IMR-90 (cell line): ENCODE measurements around the gene TXNRD1. TPM values are rescaled to one million over a fixed set of nuclear protein-coding genes. Genes with fewer than 3 reads are reported as not detected.

Experiments
- ATAC-seq: fragments of 200-7000 bp; cut with Tn5 transposase; 2 replicates; pipeline ENCODE4 v1.9.1; 2020; ENCODE audit warnings: low read depth, mild to moderate bottlenecking, moderate library complexity
- BruUV-seq: library from RNA; stranded (reverse); fragments of 400-500 nt; replicated peaks from 2 replicates; lab custom pipeline; 2021; lab: Mats Ljungman, UMichigan
- CTCF ChIA-PET: fragments of 300-600 bp; formaldehyde crosslinking; extraction: SDS; loops from one replicate; lab custom pipeline; 2021; ENCODE audit warnings: antibody characterized with exemption; lab: Yijun Ruan, JAX
- POLR2A ChIA-PET: fragments of 300-600 bp; sonication (Branson Sonifier 250); formaldehyde crosslinking; loops from one replicate; lab custom pipeline; 2022; ENCODE audit warnings: antibody characterized with exemption; ENCODE audit not compliant: unreplicated experiment; lab: Charles Lee
- DNase-seq: peaks from one replicate; pipeline ENCODE4 v3.0.0; 2013
- H2AFZ ChIP-seq: replicated peaks from 2 replicates; pipeline ENCODE3; 2013; ENCODE audit warnings: low read length, mild to moderate bottlenecking; ENCODE audit not compliant: poor library complexity
- H2AK5ac ChIP-seq: 2 replicates; pipeline ENCODE4 v1.6.1; 2013; ENCODE audit warnings: low read depth, low read length, inconsistent platforms
- H2AK9ac ChIP-seq: replicated peaks from 2 replicates; pipeline ENCODE3; 2013; ENCODE audit warnings: mild to moderate bottlenecking, low read depth, low read length, moderate library complexity; ENCODE audit not compliant: poor library complexity
- H2BK120ac ChIP-seq: 2 replicates; pipeline ENCODE4 v1.6.1; 2013; ENCODE audit warnings: low read depth, low read length, inconsistent platforms
- H2BK15ac ChIP-seq: 3 replicates; pipeline ENCODE4 v1.6.1; 2013; ENCODE audit warnings: low read depth, low read length, inconsistent platforms
- H2BK20ac ChIP-seq: 2 replicates; pipeline ENCODE4 v1.6.1; 2013; ENCODE audit warnings: low read depth, mild to moderate bottlenecking, inconsistent platforms, low read length, moderate library complexity
- H2BK5ac ChIP-seq: 2 replicates; pipeline ENCODE4 v1.6.1; 2013; ENCODE audit warnings: mild to moderate bottlenecking, low read depth, low read length, inconsistent platforms; ENCODE audit not compliant: poor library complexity, severe bottlenecking
- H3K14ac ChIP-seq: replicated peaks from 2 replicates; pipeline ENCODE4 v1.6.1; 2013; ENCODE audit warnings: low read depth, low read length, inconsistent platforms
- H3K18ac ChIP-seq: 2 replicates; pipeline ENCODE4 v1.6.1; 2013; ENCODE audit warnings: low read depth, low read length, control low read depth
- H3K23ac ChIP-seq: 2 replicates; pipeline ENCODE4 v1.6.1; 2013; ENCODE audit warnings: low read depth, low read length, inconsistent platforms
- H3K27ac ChIP-seq: 2 replicates; pipeline ENCODE4 v1.5.1; 2013; ENCODE audit warnings: mild to moderate bottlenecking, control low read depth, low read length; ENCODE audit not compliant: insufficient read depth
- H3K27me3 ChIP-seq: 2 replicates; pipeline ENCODE4 v1.6.1; 2013; ENCODE audit warnings: low read length; ENCODE audit not compliant: control insufficient read depth, insufficient read depth
- H3K36me3 ChIP-seq: 2 replicates; pipeline ENCODE4 v1.6.1; 2013; ENCODE audit warnings: low read length, mixed read lengths; ENCODE audit not compliant: control insufficient read depth, insufficient read depth
- H3K4ac ChIP-seq: 2 replicates; pipeline ENCODE4 v1.6.1; 2013; ENCODE audit warnings: low read depth, low read length, inconsistent platforms
- H3K4me1 ChIP-seq: 2 replicates; pipeline ENCODE4 v1.6.1; 2013; ENCODE audit warnings: low read length, mixed read lengths; ENCODE audit not compliant: control insufficient read depth, insufficient read depth
- H3K4me2 ChIP-seq: 2 replicates; pipeline ENCODE4 v1.6.1; 2013; ENCODE audit warnings: low read depth, mild to moderate bottlenecking, control low read depth, low read length, moderate library complexity
- H3K4me3 ChIP-seq: 2 replicates; pipeline ENCODE4 v1.5.1; 2013; ENCODE audit warnings: low read depth, mild to moderate bottlenecking, control low read depth, low read length, moderate library complexity; ENCODE audit not compliant: insufficient read depth
- H3K56ac ChIP-seq: 2 replicates; pipeline ENCODE4 v1.6.1; 2013; ENCODE audit warnings: low read length, inconsistent platforms; ENCODE audit not compliant: insufficient read depth; ENCODE audit errors: extremely low read depth
- H3K79me1 ChIP-seq, 2 experiments: 2 replicates each; pipeline ENCODE4 v1.6.1; 2013; ENCODE audit warnings: low read length in 2 of 2, inconsistent platforms in 1 of 2, low read depth in 1 of 2
- H3K9ac ChIP-seq: 2 replicates; pipeline ENCODE4 v1.6.1; 2013; ENCODE audit warnings: low read depth, low read length, control low read depth
- H3K9me1 ChIP-seq: 2 replicates; pipeline ENCODE4 v1.6.1; 2013; ENCODE audit warnings: low read length, inconsistent platforms; ENCODE audit not compliant: insufficient read depth
- H3K9me3 ChIP-seq: 2 replicates; pipeline ENCODE4 v1.6.1; 2013; ENCODE audit warnings: low read length; ENCODE audit not compliant: control insufficient read depth, insufficient read depth
- H4K20me1 ChIP-seq: 2 replicates; pipeline ENCODE4 v1.6.1; 2013; ENCODE audit warnings: low read length, inconsistent platforms; ENCODE audit not compliant: insufficient read depth
- H4K5ac ChIP-seq: 2 replicates; pipeline ENCODE4 v1.6.1; 2013; ENCODE audit warnings: mild to moderate bottlenecking, low read depth, low read length, control low read depth
- H4K8ac ChIP-seq, 2 experiments: 2 replicates each; pipeline ENCODE4 v1.6.1; 2013; ENCODE audit warnings: low read depth in 2 of 2, low read length in 2 of 2, control low read depth in 1 of 2, inconsistent platforms in 1 of 2
- H4K91ac ChIP-seq: 2 replicates; pipeline ENCODE4 v1.6.1; 2013; ENCODE audit warnings: low read depth, low read length, inconsistent platforms; ENCODE audit not compliant: insufficient read depth
- BHLHE40 ChIP-seq: fragments of 150-350 bp; IDR thresholded peaks from 2 replicates; pipeline ENCODE4 v1.6.1; 2016; ENCODE audit warnings: mild to moderate bottlenecking, low read depth, low read length
- CEBPB ChIP-seq: IDR thresholded peaks from 2 replicates; pipeline ENCODE4 v1.6.1; 2012; ENCODE audit warnings: low read depth, low read length, improper control_type of control experiment
- CTCF ChIP-seq: conservative IDR thresholded peaks from 2 replicates; pipeline ENCODE4 v1.5.1; 2012; ENCODE audit warnings: mild to moderate bottlenecking, low read depth, low read length, improper control_type of control experiment
- MAZ ChIP-seq: IDR thresholded peaks from 2 replicates; pipeline ENCODE4 v1.6.1; 2012; ENCODE audit warnings: low read depth, mild to moderate bottlenecking, low read length, improper control_type of control experiment, moderate library complexity, borderline replicate concordance
- SMC3 ChIP-seq: fragments of 150-350 bp; IDR thresholded peaks from 2 replicates; pipeline ENCODE4 v1.6.1; 2016; ENCODE audit warnings: low read depth, mild to moderate bottlenecking, antibody characterized with exemption, low read length, moderate library complexity
- WGBS, 2 experiments: methylation state at CpG; one replicate each; pipeline versions ENCODE4 v1.1.5 to v1.1.7; 2013; ENCODE audit warnings: missing lambda C conversion rate in 2 of 2; ENCODE audit not compliant: insufficient read length in 1 of 2; ENCODE audit errors: extremely low coverage in 2 of 2; 5-methylcytosine and 5-hydroxymethylcytosine counted together
- dilution Hi-C: fragments of 300-500 bp; cut with HindIII; formaldehyde crosslinking; loops from one replicate; pipeline ENCODE4 v1.14.3; 2018; ENCODE audit warnings: low sequenced_read_pairs; ENCODE audit not compliant: unreplicated experiment
- in situ Hi-C: fragments of 300-500 bp; cut with MboI; formaldehyde crosslinking; loops from 3 replicates; pipeline ENCODE4 v1.14.3; 2019; ENCODE audit warnings: low sequenced_read_pairs, inconsistent platforms, mixed read lengths
- intact Hi-C: fragments of 100-400 bp; cut with micrococcal nuclease; formaldehyde crosslinking; loops from 2 replicates; pipeline ENCODE4 v1.10.0; 2022
- polyA plus RNA-seq, 3 experiments: library from polyadenylated mRNA; depleted of rRNA; stranded (reverse); fragments of >200 nt; gene quantifications; 2 replicates each; pipeline ENCODE4 v1.2.3, GENCODE V29; 2012; ENCODE audit warnings: low replicate concordance in 1 of 3
- total RNA-seq: library from RNA; depleted of rRNA; stranded (reverse); fragments of >200 nt; gene quantifications from 2 replicates; pipeline ENCODE4 v1.2.3, GENCODE V29; 2012

TXNRD1 gene
- total and polyA plus RNA-seq, 2 of the 4 experiments (the other 2 are of a cell fraction): 379 to 582 TPM

- Histone ChIP-seq H2BK120ac (no peak overlapping the region), H3K4me3 (no peak overlapping the region), H3K56ac (no peak overlapping the region), H3K14ac (no peak overlapping the region), H3K18ac (no peak overlapping the region), H2BK15ac (no peak overlapping the region), H3K9ac (no peak overlapping the region), H3K4ac (no peak overlapping the region), H3K27me3 (no peaks in the 10 kb centered on the region), H3K27ac (no peak overlapping the region), H4K5ac (no peak overlapping the region), H2BK5ac (peak overlapping the region; percentile 30), H3K4me2 (no peak overlapping the region), H4K8ac (no peak overlapping the region), H2AFZ (no peak overlapping the region), H2BK20ac (no peak overlapping the region), H4K20me1 (no peaks in the 10 kb centered on the region), H3K9me1 (peaks cover 7% of the 10 kb centered on the region; the same call in 1 of the 2 replicates), H3K36me3 (no peaks in the 10 kb centered on the region), H2AK5ac (no peak overlapping the region), H2AK9ac (no peak overlapping the region), H3K9me3 (no peaks in the 10 kb centered on the region), H3K79me1 (peaks cover 20 to 27% of the 10 kb centered on the region in 2 experiments), H4K91ac (no peak overlapping the region), H3K23ac (no peak overlapping the region), H3K4me1 (peaks cover 9% of the 10 kb centered on the region)
- no CpG with 5 or more reads among the region's 2 CpGs for WGBS, 2 experiments
- ChIA-PET POLR2A (interaction anchor here (0.7 kb wide), 2 partner anchors 86 to 672 kb away, joined by 10 to 25 read pairs; no protein-coding TSS in a partner anchor), CTCF (interaction anchor here (0.7 to 1.2 kb wide), 2 partner anchors 41 to 68 kb away, joined by 3 to 12 read pairs; no protein-coding TSS in a partner anchor)
- dilution Hi-C loops: no loop called here
- intact Hi-C loops: no loop called here
- in situ Hi-C loops: no loop called here
- TF ChIP-seq BHLHE40 (peak; percentile 62; the same call in 1 of the 2 replicates), MAZ (no peak), CTCF (no peak), SMC3 (no peak), CEBPB (no peak)
- DNase-seq: peak; percentile 96
- ATAC-seq: peak; percentile 40
- no TSS peak for BruUV-seq
These were observed 1.6 kb upstream of the TXNRD1 start for GRCh38 chr12:104213952-104214351.
